Fibroblast of villous mesenchyme (primary cell): ENCODE measurements around the gene CYTH1. TPM values are rescaled to one million over a fixed set of nuclear protein-coding genes. Genes with fewer than 3 reads are reported as not detected.

Experiments used
- DNase-seq: peaks from one replicate; pipeline ENCODE4 v3.0.0-alpha.2; 2010; ENCODE audit warnings: low read depth
- H3K4me3 ChIP-seq: 2 replicates; pipeline ENCODE4 v1.5.1; 2011; ENCODE audit warnings: low read depth, mild to moderate bottlenecking, low read length
- total RNA-seq: library from RNA; depleted of rRNA; stranded (reverse); fragments of >200 nt; gene quantifications from 2 replicates; pipeline ENCODE4 v1.2.3, GENCODE V29; 2012
- TF ChIP-seq, protein P1 (sequence below): IDR thresholded peaks from 2 replicates; pipeline ENCODE4 v1.5.1; 2012; ENCODE audit warnings: low read depth, mild to moderate bottlenecking, low read length; ENCODE audit not compliant: insufficient read depth

Gene CYTH1
- total RNA-seq, 1 donor = 19.4 TPM

GRCh38 chr17:78724999-78725398 lies 57.1 kb downstream of the CYTH1 start:
- no peak overlapping the region for H3K4me3 ChIP-seq
- no peak for DNase-seq
- TF ChIP-seq, protein P1, sequence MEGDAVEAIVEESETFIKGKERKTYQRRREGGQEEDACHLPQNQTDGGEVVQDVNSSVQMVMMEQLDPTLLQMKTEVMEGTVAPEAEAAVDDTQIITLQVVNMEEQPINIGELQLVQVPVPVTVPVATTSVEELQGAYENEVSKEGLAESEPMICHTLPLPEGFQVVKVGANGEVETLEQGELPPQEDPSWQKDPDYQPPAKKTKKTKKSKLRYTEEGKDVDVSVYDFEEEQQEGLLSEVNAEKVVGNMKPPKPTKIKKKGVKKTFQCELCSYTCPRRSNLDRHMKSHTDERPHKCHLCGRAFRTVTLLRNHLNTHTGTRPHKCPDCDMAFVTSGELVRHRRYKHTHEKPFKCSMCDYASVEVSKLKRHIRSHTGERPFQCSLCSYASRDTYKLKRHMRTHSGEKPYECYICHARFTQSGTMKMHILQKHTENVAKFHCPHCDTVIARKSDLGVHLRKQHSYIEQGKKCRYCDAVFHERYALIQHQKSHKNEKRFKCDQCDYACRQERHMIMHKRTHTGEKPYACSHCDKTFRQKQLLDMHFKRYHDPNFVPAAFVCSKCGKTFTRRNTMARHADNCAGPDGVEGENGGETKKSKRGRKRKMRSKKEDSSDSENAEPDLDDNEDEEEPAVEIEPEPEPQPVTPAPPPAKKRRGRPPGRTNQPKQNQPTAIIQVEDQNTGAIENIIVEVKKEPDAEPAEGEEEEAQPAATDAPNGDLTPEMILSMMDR = no peak

DNA sequence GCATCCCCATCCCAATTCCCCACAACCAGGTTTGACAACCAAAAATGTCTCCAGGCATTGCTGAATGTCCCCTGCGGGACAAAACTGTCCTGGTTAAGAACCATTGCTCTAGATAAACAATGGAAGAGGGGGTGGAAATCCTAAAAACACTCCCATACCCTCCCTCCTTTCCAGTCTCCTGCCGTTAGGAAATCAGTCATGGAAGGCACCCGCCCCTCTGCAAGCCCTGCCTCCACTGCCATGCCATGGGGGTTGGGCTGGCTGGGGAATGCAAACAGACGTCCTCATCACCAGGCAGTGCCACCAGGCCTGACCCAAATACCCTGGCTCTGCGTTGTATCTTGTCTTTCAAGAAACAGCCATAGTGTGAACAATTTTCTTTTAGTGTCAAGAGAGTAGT lies 57.5 kb downstream of the CYTH1 start:
- no peak for DNase-seq
- H3K4me3 ChIP-seq = no peak overlapping the region
- TF ChIP-seq, protein P1 = peak; percentile 5

DNA sequence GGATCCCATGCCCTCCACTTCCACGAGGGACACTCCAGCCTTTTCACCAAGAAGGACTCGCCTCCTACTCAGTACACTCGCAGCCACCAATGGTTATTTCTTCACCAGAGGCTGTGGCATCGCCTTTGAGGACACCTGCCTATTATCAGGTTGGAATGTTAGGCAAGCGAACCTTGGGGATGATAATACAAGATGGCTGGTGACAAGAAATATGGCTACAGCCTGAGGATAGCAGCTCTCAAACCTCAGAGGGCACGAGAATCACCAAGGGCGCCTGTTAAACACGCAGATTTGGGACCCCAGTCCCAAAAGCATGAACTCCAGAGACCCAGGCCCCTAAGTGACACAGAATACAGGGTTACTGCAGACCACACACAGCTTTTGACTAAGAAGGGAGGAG lies 58.1 kb downstream of the CYTH1 start:
- TF ChIP-seq, protein P1 = no peak
- no peak for DNase-seq
- H3K4me3 ChIP-seq = no peak overlapping the region

GRCh38 chr17:78723001-78723796 lies 58.9 kb downstream of the CYTH1 start:
- TF ChIP-seq, protein P1 = no peak
- peak overlapping the region; percentile 39 for H3K4me3 ChIP-seq
- DNase-seq = peak; percentile 39

GRCh38 chr17:78722246-78722761 lies 59.8 kb downstream of the CYTH1 start:
- no peak overlapping the region for H3K4me3 ChIP-seq
- no peak for DNase-seq
- TF ChIP-seq, protein P1 = no peak

DNA sequence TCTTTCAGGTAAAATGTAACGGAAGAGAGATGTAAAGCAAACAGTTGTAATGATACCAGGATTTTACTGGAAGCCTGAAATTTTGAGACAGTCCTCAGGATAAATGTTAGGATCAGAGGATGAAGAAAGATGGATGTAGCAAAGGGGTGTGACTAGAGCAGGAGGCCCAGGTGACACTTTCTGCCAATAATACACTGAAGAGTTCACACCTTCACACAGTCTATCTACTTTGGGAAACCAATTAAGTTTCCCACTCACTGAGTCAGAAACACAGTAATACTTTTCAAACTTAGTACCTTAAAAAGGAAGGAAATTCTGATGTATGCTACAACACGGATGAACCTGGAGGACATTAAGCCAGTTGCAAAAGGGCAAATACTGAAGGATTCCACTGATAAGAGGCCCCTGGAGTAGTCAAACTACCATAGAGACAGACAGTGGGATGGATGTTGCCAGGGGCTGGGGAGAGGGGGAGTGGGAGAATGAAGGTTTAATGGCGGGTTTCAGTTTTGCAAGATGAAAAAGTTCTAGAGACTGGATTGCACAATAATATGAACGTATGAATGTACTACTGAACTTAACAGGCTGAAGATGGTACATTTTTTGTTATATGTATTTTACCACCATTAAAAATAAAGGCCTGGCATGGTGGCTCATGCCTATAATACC lies 62.3 kb downstream of the CYTH1 start:
- H3K4me3 ChIP-seq = no peak overlapping the region
- no peak for DNase-seq
- TF ChIP-seq, protein P1 = no peak
